ENCODE measurements around the gene ADAMTS20.

The ADAMTS20 gene

GRCh38 chr12:43312991-43313505 is 239.0 kb downstream of the ADAMTS20 start:
- DNase-seq, result no peak

DNA sequence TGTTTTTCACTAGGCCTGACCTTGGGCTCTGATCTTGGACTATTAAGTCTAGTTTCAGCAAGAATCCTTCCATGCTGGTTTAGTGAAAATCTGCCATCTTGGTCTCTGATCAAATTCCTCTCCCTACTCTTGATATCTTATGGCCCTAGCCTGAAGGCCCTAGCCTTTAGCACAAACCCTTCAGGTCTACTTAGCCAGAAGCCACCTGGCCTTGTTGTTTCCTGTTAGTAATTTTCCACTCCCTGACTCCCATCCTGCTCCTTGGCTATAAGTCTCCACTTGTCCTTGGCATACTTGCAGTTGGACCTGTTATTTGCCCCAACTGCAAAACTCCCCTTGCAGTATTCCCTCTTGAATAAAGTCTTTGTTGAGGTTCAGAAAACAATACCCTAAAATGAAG is 241.4 kb downstream of the ADAMTS20 start:
- no peak for DNase-seq

GRCh38 chr12:43309959-43310358 is 242.0 kb downstream of the ADAMTS20 start:
- no peak for DNase-seq

DNA sequence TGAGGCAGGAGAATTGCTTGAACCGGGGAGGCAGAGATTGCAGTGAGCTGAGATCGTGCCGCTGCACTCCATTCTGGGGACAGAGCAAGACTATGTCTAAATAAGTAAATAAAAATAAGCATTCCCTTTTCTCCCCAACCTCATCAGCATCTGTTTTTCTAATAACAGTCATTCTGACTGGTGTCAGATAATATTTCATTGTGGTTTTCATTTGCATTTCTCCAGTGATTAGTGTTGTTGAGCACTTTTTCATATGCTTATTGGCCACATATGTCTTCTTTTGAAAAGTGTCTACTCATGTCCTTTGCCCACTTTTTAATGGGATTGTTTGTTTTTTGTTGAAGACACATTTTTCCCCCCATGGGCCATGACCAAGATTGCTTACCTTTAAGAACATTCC is 243.2 kb downstream of the ADAMTS20 start:
- no peak for DNase-seq

DNA sequence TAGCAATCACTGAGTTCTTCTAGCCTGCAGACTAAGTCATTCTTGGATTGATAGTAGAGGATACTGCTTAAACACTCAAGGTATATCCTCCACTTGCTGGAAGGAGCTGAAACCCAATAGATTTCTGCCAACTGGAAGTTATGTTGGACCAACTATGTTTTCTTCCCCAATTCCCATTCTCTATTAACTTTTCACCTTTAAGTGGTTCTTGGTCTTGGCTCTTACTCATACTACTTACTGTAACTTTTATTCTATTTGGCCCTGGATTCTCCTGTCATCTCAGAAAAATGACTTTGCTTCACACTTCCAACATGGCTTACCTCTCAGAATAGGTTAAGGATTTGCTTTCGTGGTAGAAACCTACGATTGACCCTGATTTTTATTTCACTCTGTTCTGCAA is 244.9 kb downstream of the ADAMTS20 start:
- DNase-seq, result no peak

DNA sequence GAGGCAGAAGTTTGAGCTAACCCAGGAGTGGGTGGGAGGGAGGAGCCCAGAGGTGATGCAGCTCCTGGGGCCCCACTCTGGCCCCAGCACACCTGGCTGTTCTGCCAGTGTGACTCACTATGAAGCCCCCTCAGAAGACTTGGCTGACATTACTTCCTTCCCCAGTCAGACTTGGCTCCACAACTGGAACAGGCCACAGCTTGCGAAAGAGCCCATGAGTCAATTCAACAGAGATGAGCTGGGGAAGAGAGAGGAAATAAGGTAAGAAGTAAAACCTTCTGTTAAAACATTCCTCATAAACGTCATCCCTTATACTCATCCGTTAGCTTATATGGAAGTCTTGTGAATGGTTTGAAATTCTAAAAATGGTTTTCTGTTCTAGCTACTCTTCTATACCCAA is 245.9 kb downstream of the ADAMTS20 start:
- DNase-seq, result no peak

- no peak for DNase-seq
Observed at GRCh38 chr12:43305065-43305464, 246.9 kb downstream of the ADAMTS20 start.

Data from midbrain (tissue), 1 donor.